C4-2B (cell line): ENCODE data around the gene MYH15.

Experiments used
- ZFX ChIP-seq: fragments of 450-650 bp; IDR thresholded peaks from 2 replicates; pipeline ENCODE4 v1.6.1; 2017
- TF ChIP-seq, protein P1 (sequence below): fragments of 450-650 bp; conservative IDR thresholded peaks from 2 replicates; pipeline ENCODE4 v1.5.1; 2017; ENCODE audit warnings: mild to moderate bottlenecking

- TF ChIP-seq, protein P1, sequence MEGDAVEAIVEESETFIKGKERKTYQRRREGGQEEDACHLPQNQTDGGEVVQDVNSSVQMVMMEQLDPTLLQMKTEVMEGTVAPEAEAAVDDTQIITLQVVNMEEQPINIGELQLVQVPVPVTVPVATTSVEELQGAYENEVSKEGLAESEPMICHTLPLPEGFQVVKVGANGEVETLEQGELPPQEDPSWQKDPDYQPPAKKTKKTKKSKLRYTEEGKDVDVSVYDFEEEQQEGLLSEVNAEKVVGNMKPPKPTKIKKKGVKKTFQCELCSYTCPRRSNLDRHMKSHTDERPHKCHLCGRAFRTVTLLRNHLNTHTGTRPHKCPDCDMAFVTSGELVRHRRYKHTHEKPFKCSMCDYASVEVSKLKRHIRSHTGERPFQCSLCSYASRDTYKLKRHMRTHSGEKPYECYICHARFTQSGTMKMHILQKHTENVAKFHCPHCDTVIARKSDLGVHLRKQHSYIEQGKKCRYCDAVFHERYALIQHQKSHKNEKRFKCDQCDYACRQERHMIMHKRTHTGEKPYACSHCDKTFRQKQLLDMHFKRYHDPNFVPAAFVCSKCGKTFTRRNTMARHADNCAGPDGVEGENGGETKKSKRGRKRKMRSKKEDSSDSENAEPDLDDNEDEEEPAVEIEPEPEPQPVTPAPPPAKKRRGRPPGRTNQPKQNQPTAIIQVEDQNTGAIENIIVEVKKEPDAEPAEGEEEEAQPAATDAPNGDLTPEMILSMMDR: no peak
- no peak for TF ChIP-seq ZFX
Measured at GRCh38 chr3:108377384-108377783, 133.0 kb downstream of the MYH15 start.
